Right lobe of liver (tissue), 4 donors: ENCODE results near the gene CDON.

Experiments
- POLR2A ChIP-seq: fragments of 450-650 bp; IDR thresholded peaks from one replicate; pipeline ENCODE4 v1.6.1; 2017; ENCODE audit warnings: antibody characterized with exemption, mild to moderate bottlenecking
- TF ChIP-seq, protein P1 (sequence below), 4 donors: fragments of 200-600 bp in 3 of 4; fragments of 450-650 bp in 1 of 4; IDR thresholded peaks; one replicate each; pipeline versions ENCODE4 v1.5.1 to v1.8.0; 2016 to 2022; ENCODE audit warnings: antibody characterized with exemption in 4 of 4, mild to moderate bottlenecking in 2 of 4
- donor health status: DM: no; HTN: no; CAD: no.
- donor health status: DM: no; HTN: no; CAD: no.
- donor health status: DM: no; HTN: yes; CAD: no.

DNA sequence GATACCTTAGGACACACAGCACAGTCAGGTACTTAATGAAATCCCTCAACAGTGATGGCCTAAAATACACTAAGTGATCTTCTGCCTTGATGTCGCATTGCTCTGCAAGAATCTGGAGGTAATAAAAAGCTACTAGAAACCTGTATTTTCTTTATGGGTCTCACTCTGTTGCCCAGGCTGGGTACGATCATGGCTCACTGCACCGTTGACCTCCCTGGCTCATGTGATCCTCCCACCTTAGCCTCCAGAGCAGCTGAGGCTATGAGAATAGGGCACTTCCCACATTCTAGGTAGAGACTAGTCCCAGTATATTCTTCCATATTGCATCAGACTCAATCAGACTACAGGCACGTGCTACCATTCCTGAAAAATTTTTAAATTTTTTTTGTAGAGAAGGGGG is 95.2 kb downstream of the CDON start:
- TF ChIP-seq, protein P1, sequence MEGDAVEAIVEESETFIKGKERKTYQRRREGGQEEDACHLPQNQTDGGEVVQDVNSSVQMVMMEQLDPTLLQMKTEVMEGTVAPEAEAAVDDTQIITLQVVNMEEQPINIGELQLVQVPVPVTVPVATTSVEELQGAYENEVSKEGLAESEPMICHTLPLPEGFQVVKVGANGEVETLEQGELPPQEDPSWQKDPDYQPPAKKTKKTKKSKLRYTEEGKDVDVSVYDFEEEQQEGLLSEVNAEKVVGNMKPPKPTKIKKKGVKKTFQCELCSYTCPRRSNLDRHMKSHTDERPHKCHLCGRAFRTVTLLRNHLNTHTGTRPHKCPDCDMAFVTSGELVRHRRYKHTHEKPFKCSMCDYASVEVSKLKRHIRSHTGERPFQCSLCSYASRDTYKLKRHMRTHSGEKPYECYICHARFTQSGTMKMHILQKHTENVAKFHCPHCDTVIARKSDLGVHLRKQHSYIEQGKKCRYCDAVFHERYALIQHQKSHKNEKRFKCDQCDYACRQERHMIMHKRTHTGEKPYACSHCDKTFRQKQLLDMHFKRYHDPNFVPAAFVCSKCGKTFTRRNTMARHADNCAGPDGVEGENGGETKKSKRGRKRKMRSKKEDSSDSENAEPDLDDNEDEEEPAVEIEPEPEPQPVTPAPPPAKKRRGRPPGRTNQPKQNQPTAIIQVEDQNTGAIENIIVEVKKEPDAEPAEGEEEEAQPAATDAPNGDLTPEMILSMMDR (IDR thresholded peaks at IDR 0.05) = no peak
- TF ChIP-seq POLR2A = no peak
